ENCODE results near the gene AP5S1.

Gene AP5S1

DNA sequence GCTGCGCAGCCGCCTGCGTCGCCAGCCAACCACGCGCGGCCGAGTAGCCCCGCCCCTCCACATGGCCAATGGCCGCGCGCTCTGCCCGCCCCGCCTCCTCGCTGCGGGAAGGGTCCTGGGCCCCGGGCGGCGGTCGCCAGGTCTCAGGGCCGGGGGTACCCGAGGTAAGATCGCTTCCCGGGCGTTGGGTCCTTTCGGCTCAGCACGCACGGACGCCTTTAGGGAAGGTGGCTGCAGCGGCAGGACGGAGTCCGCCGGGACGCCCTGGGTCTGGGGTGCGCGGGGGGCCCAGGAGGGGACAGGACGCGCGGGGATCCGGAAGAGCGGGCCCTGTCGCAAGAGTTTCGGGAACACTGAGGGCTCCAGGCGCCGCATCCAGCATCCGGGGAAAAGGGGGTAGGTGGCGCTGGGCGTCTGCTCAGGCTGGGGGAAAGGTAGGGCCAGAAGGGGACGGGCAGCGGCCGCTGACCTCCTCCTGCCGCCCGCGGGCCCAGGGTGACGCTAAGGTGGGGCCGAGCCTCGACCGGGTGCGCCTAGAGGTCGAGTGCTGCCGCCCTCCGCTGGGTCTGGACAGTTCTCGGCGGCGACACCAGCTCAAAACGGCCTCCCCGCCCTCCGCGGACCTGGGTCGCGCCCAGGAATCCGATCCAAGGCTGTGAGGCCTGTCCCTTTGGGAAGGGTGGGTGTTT lies 26.5 kb downstream of the AP5S1 start, which contains the start of gene MAVS:
MAVS (plus strand) TSS at position 95 of the 689 bp plus-strand sequence. CDS start 7,791 bp downstream, outside the sequence.
- DNase-seq = peak; percentile 89

- DNase-seq = no peak
Observed at GRCh38 chr20:3847429-3847940, 27.1 kb downstream of the AP5S1 start.

DNA sequence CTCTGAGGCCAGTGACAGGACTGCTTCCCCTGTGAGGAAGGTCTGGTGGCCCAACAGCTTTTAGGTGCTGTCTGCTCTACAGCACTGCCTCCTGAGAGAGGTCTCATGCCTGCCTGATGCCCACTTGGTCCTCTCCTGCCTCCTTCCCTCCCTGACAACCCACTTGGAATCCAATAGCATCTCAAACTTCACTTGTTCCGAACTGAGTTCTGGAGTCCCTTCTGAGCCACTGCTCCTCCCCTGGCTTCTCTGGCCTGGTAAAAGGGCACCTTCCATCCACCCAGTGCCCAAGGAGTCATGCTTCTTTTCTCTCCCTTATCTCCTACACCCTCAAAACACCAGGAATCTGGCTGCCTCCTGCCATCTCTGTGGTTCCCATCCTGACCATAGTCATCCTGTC lies 28.2 kb downstream of the AP5S1 start:
- DNase-seq = no peak

DNA sequence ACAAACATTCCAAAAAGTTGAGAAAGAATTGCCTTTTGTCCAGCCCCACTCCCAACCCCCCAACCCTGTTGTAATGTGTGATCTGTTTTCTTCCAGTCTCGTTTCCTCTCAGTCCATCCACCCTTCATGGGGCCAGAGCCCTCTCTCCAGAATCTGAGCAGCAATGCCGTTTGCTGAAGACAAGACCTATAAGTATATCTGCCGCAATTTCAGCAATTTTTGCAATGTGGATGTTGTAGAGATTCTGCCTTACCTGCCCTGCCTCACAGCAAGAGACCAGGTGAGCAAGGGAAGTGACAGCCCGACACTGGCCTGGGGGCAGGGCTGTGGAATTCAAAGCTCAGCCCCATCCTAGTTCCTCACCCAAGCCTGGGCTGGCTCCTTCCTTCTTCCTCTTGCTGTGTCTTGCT lies 34.1 kb downstream of the AP5S1 start:
- no peak for DNase-seq

DNA sequence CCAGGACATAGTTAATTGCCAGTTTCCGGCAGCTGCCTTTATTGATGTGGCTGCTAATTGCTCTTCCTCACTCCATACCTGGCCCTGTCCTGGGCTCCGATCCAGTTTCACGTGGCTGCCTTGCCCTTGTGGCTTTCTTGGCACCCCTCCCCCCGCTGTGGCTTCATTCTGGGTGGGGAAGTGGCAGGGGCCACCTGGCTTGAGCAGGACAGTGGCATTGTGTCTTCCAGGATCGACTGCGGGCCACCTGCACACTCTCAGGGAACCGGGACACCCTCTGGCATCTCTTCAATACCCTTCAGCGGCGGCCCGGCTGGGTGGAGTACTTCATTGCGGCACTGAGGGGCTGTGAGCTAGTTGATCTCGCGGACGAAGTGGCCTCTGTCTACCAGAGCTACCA lies 37.1 kb downstream of the AP5S1 start:
- no peak for DNase-seq

GRCh38 chr20:3858689-3859088 lies 38.3 kb downstream of the AP5S1 start:
- no peak for DNase-seq

DNA sequence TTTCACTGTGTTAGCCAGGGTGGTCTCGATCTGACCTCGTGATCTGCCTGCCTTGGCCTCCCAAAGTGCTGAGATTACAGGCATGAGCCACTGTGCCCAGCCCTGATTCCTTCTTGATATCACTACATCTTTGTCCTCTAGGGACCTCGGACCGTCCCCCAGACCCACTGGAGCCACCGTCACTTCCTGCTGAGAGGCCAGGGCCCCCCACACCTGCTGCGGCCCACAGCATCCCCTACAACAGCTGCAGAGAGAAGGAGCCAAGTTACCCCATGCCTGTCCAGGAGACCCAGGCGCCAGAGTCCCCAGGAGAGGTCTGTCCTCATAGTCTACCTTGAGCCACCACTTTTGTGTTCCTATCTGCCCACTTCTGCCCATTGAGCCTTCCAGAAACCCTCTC lies 40.8 kb downstream of the AP5S1 start:
- DNase-seq = no peak

GRCh38 chr20:3862333-3862732 lies 42.0 kb downstream of the AP5S1 start:
- DNase-seq = no peak

GRCh38 chr20:3863317-3863716 lies 43.0 kb downstream of the AP5S1 start:
- DNase-seq = no peak

DNA sequence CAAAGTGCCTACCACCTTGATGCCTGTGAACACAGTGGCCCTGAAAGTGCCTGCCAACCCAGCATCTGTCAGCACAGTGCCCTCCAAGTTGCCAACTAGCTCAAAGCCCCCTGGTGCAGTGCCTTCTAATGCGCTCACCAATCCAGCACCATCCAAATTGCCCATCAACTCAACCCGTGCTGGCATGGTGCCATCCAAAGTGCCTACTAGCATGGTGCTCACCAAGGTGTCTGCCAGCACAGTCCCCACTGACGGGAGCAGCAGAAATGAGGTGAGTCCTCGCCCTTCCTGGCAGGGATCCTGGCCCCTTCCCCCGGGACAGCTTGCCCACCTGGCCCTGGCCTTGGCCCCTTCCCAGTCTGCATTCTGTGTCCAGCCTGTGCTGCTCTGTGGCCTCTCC lies 44.2 kb downstream of the AP5S1 start:
- DNase-seq = no peak

DNA sequence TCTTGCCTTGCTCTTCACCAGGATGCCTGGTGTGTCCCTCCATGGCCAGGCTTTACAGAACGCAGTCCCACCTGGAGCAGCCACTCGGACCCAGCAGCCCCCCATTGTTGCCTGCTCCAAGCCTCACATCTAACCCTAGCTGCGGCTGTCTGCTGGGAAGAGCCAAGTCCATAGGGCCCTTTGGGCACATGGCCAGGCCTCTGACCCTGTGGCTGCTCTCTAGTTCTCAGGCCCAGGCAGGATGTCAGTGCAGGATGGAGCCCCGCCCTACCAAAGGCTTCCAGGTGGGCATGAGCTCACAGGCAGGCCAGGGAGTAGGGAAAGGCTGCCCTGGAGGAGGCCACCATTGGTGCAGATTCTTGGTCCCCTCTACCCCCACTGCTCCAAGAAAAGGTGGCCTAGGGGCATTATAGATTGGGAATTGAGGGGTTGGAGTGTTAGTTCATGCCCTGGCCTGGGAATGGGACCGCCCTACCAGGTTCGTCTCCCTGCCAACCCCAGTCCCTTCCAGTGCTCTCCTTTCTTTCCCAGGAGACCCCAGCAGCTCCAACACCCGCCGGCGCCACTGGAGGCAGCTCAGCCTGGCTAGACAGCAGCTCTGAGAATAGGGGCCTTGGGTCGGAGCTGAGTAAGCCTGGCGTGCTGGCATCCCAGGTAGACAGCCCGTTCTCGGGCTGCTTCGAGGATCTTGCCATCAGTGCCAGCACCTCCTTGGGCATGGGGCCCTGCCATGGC lies 45.0 kb downstream of the AP5S1 start:
- no peak for DNase-seq

- DNase-seq = no peak
Observed at GRCh38 chr20:3865887-3866407, 45.6 kb downstream of the AP5S1 start.

DNA sequence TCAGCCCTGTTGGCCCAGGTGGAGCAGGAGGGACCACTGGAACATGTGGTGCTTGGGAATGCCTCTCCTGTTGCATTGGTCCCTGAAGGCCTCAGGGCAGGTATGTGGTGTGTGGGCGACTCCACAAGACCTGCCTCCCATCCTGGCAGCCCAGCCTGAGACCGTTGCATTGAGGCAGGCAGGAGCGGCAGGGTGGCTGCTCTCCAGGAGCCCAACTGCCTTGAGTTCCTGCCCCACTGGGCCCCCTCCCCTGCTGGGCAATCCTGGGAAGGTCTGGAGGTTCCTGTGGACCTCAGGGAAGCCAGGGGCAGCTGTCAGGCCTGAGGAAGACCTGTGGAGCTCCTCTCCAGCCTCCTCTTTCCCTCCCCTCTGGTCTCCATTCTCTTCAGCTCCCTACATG lies 46.1 kb downstream of the AP5S1 start:
- DNase-seq = no peak

GRCh38 chr20:3867802-3868201 lies 47.5 kb downstream of the AP5S1 start:
- DNase-seq = no peak

DNA sequence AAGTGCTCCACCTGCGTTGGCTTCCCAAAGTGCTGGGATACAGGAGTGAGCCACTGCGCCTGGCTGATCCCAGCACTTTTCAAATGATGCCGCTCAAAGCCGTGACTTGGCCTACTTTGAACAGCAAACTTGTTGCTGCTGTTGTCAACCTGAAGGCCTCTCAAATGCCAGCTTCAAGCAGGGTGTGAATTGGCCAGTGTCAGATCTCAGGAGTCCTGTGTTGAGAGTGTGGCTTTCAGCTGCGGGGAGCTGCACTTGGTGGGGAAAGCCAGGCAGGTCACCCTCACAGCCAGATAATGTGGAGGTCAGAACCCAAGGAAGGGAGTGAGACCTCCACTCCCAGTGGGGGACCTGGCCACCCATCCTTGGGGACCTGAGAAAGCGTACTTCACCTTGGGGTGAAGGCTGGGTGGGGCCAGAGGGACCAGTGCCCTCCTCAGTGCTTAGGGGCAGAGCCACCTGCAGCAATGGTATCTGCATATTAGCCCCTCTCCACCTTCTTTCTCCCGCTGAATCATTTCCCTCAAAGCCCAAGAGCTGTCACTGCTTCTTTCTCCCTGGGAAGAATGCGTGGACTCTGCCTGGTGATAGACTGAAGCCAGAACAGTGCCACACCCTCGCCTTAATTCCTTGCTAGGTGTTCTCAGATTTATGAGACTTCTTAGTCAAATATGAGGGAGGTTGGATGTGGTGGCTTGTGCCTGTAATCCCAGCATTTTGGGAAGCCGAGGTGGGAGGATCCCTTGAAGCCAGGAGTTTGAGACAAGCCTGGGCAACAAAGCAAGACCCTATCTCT lies 49.7 kb downstream of the AP5S1 start:
- no peak for DNase-seq

GRCh38 chr20:3871550-3872265 lies 51.4 kb downstream of the AP5S1 start:
- DNase-seq = no peak

- DNase-seq = no peak
Observed at GRCh38 chr20:3873507-3873906, 53.2 kb downstream of the AP5S1 start.

DNA sequence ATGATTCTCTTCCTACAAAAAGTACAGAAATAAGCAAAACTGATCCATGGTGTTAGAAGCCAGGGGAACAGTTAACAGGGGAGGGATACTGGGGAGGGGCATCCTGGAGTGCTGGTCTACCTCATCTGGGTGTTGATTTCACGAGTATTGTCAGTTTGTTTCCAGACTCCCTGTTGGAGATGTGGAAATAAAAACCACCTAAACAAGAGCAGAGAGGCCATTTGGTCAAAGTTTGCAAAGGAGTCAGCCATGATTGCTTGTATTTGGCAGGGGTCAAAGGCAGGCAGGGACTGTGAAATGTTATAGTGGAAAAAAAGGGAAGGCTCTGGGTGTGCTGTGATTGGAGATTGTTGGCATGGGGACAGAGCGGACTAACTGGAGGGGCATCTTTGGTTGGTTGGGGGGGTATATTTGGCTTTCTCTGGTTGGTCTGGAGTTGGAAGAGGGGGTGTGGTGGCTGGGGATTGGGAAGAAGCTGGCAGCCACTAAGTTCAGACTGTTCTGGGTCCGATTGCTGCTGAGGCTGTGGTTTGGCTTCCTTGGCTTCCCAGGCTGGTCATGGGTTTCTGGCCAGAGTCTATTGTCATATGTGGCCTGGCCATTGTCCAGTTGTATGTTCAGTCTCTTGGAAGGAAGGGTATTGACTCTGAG lies 54.0 kb downstream of the AP5S1 start:
- DNase-seq = no peak

- no peak for DNase-seq
Observed at GRCh38 chr20:3875378-3875974, 55.1 kb downstream of the AP5S1 start.

DNA sequence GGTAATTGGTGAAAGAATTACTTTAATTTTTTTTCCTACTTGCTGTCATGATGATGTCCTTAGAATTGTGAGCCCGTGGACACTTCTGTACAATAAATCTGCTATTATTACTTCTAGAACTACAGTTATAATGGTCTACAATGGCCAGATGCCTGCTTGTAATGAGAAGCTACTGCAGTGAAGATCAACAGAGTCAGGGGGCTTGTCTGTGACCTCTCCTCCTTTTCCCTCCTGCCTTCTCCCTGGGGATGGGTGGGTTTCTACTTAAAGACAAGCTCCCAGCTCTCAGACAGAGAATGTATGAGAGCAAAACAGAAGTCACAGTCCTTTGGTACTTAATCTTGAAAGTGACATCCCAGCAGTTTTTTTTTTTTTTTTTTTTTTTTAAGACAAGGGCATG lies 55.7 kb downstream of the AP5S1 start:
- no peak for DNase-seq

DNA sequence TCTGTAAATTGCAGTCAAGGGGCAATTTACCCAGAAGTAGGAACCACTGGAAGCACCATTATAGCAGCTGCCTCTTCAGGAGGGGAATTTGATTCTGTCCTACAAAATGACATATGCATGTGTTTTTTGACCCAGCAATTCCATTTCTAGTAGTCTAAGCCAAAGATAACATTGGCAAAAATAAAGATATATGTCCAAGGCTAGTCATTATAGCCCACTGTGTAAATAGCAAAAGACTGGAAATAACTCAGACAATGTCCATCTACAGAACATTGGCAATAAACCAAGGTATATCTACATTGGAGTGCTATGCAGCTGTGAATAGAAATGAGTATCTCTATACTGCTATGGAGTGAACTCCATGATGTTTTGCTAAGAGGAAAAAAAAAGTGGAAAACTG lies 56.3 kb downstream of the AP5S1 start:
- DNase-seq = no peak

All from activated naive CD4-positive, alpha-beta T cell treated with anti-CD3 and anti-CD28 coated beads, Interleukin-2, amount 50 U/mL, for 16 hours (primary cell).